Gastrocnemius medialis (tissue), 4 donors: ENCODE data around the gene MEG3.
A peak's percentile ranks its signal among the peaks of the same experiment; 100 is the strongest.

ENCODE experiments used
- POLR2A ChIP-seq, 2 donors: fragments of 450-650 bp; IDR thresholded peaks; one replicate each; pipeline ENCODE4 v1.6.1; 2017; ENCODE audit warnings: antibody characterized with exemption in 2 of 2, mild to moderate bottlenecking in 2 of 2, moderate library complexity in 2 of 2
- TF ChIP-seq, protein P1 (sequence below), 5 experiments: fragments of 450-650 bp in 3 of 5; fragments of 200-600 bp in 2 of 5; sonication (generic) in 2 of 5; IDR thresholded peaks in 4 of 5; conservative IDR thresholded peaks in 1 of 5; 1 replicate in 4 of 5; 2 replicates in 1 of 5; pipeline ENCODE4 v1.5.1; 2016 to 2019; ENCODE audit warnings: antibody characterized with exemption in 5 of 5, mild to moderate bottlenecking in 3 of 5, moderate library complexity in 3 of 5

DNA sequence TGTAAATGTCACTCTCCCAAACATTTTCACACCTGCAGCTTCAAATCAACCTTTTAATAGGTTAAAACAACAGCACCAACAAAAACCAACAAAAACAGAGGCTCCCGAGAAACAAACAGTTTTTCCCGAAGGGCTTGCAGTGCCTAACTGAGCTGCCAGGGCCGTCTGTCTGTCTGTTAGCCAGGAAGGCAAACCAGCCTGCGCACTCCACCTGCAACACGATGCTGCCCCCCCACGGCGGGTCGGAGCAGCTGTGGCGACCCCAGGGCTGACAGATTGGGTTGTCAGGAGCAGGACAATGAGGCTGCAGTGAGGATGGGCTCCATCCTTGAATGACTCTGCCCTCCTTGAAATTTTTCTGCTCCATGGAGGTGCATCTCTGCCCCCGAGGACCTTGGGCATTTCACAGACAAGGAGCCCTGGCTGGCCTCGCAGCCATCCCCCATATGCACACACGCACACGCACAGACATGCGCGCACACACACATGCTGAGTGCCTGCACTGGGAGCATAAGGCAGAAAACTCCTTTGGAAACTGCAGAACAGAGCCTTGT is 75.0 kb downstream of the MEG3 start:
- TF ChIP-seq, protein P1, sequence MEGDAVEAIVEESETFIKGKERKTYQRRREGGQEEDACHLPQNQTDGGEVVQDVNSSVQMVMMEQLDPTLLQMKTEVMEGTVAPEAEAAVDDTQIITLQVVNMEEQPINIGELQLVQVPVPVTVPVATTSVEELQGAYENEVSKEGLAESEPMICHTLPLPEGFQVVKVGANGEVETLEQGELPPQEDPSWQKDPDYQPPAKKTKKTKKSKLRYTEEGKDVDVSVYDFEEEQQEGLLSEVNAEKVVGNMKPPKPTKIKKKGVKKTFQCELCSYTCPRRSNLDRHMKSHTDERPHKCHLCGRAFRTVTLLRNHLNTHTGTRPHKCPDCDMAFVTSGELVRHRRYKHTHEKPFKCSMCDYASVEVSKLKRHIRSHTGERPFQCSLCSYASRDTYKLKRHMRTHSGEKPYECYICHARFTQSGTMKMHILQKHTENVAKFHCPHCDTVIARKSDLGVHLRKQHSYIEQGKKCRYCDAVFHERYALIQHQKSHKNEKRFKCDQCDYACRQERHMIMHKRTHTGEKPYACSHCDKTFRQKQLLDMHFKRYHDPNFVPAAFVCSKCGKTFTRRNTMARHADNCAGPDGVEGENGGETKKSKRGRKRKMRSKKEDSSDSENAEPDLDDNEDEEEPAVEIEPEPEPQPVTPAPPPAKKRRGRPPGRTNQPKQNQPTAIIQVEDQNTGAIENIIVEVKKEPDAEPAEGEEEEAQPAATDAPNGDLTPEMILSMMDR (IDR thresholded peaks at IDR 0.05 in 4 of 5, conservative IDR thresholded peaks at IDR 0.05 in 1 of 5) = peak in 1 of 5 experiments; percentile 28
- TF ChIP-seq POLR2A (IDR thresholded peaks at IDR 0.05) = no peak
